ENCODE results near the gene TM4SF20. TPM values are rescaled to one million over a fixed set of nuclear protein-coding genes. Genes with fewer than 3 reads are reported as not detected.

The TM4SF20 gene
- total RNA-seq, 1 experiment from 2014 or later = not detected

GRCh38 chr2:227344231-227344630, 34.9 kb downstream of the TM4SF20 start:
- TF ChIP-seq TCF7 (CRISPR knock-in tag; IDR thresholded peaks at IDR 0.05; ENCODE audit: low read depth) = no peak
- TF ChIP-seq, protein P1, sequence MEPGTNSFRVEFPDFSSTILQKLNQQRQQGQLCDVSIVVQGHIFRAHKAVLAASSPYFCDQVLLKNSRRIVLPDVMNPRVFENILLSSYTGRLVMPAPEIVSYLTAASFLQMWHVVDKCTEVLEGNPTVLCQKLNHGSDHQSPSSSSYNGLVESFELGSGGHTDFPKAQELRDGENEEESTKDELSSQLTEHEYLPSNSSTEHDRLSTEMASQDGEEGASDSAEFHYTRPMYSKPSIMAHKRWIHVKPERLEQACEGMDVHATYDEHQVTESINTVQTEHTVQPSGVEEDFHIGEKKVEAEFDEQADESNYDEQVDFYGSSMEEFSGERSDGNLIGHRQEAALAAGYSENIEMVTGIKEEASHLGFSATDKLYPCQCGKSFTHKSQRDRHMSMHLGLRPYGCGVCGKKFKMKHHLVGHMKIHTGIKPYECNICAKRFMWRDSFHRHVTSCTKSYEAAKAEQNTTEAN (CRISPR knock-in tag; IDR thresholded peaks at IDR 0.05) = no peak
- TF ChIP-seq ZNF263 (CRISPR knock-in tag; IDR thresholded peaks at IDR 0.05; ENCODE audit: low read depth) = no peak
- no peak for TF ChIP-seq E2F5 (CRISPR knock-in tag; IDR thresholded peaks at IDR 0.05)
- no peak for TF ChIP-seq SOX15 (CRISPR knock-in tag; IDR thresholded peaks at IDR 0.05)
- TF ChIP-seq NR2C2 (CRISPR knock-in tag; IDR thresholded peaks at IDR 0.05) = no peak
- no peak for TF ChIP-seq IRF2 (CRISPR knock-in tag; IDR thresholded peaks at IDR 0.05; ENCODE audit: borderline replicate concordance, low read depth)
- TF ChIP-seq, protein P2, sequence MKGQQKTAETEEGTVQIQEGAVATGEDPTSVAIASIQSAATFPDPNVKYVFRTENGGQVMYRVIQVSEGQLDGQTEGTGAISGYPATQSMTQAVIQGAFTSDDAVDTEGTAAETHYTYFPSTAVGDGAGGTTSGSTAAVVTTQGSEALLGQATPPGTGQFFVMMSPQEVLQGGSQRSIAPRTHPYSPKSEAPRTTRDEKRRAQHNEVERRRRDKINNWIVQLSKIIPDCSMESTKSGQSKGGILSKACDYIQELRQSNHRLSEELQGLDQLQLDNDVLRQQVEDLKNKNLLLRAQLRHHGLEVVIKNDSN (CRISPR knock-in tag; IDR thresholded peaks at IDR 0.05) = no peak
- no peak for TF ChIP-seq SMAD3 (CRISPR knock-in tag; IDR thresholded peaks at IDR 0.05; ENCODE audit: borderline replicate concordance)
- no peak for TF ChIP-seq GRHL2 (CRISPR knock-in tag; IDR thresholded peaks at IDR 0.05; ENCODE audit: insufficient replicate concordance, severe bottlenecking)
- TF ChIP-seq, protein P3, sequence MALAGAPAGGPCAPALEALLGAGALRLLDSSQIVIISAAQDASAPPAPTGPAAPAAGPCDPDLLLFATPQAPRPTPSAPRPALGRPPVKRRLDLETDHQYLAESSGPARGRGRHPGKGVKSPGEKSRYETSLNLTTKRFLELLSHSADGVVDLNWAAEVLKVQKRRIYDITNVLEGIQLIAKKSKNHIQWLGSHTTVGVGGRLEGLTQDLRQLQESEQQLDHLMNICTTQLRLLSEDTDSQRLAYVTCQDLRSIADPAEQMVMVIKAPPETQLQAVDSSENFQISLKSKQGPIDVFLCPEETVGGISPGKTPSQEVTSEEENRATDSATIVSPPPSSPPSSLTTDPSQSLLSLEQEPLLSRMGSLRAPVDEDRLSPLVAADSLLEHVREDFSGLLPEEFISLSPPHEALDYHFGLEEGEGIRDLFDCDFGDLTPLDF (CRISPR knock-in tag; IDR thresholded peaks at IDR 0.05) = no peak
- no peak for TF ChIP-seq AR (CRISPR knock-in tag; IDR thresholded peaks at IDR 0.05)
- no peak for TF ChIP-seq FOXJ3 (CRISPR knock-in tag; IDR thresholded peaks at IDR 0.05; ENCODE audit: borderline replicate concordance)
- TF ChIP-seq TEAD4 (CRISPR knock-in tag; IDR thresholded peaks at IDR 0.05) = no peak
- no peak for TF ChIP-seq ESRRA (CRISPR knock-in tag; IDR thresholded peaks at IDR 0.05; ENCODE audit: borderline replicate concordance)
- TF ChIP-seq EMX1 (CRISPR knock-in tag; IDR thresholded peaks at IDR 0.05) = no peak
- TF ChIP-seq ELF4 (CRISPR knock-in tag; IDR thresholded peaks at IDR 0.05; ENCODE audit: low read depth) = no peak
- TF ChIP-seq ATF3 (CRISPR knock-in tag; conservative IDR thresholded peaks at IDR 0.05) = no peak
- TF ChIP-seq E2F4 (CRISPR knock-in tag; IDR thresholded peaks at IDR 0.05; ENCODE audit: borderline replicate concordance, low read depth) = no peak
- H3K9me3 Mint-ChIP-seq = no peaks in the 10 kb centered on the region
- DNase-seq (ENCODE audit: low spot score) (no peak), ATAC-seq (no peak)
- ChIA-PET POLR2A (no interaction called here), CTCF (no interaction called here)
- H3K4me3 Mint-ChIP-seq = no peak overlapping the region
- no peaks in the 10 kb centered on the region for H3K4me1 Mint-ChIP-seq
- H3K27me3 Mint-ChIP-seq (ENCODE audit: low read depth) = no peaks in the 10 kb centered on the region
- H3K36me3 Mint-ChIP-seq = peaks cover 12% of the 10 kb centered on the region
- no peak overlapping the region for H3K27ac Mint-ChIP-seq

Measured in WTC11 (cell line).